Stimulated activated CD8-positive, alpha-beta memory T cell treated with anti-CD3 and anti-CD28 coated beads, Interleukin-4, amount 100 ng/mL, for 4 hours (primary cell): Measurements from ENCODE around the gene TLR5.

Experiments
- DNase-seq, 2 donors: peaks; one replicate each; pipeline ENCODE4 v3.0.0-alpha.2; 2020; ENCODE audit warnings: low read depth in 2 of 2, low spot score in 1 of 2

The TLR5 gene

DNA sequence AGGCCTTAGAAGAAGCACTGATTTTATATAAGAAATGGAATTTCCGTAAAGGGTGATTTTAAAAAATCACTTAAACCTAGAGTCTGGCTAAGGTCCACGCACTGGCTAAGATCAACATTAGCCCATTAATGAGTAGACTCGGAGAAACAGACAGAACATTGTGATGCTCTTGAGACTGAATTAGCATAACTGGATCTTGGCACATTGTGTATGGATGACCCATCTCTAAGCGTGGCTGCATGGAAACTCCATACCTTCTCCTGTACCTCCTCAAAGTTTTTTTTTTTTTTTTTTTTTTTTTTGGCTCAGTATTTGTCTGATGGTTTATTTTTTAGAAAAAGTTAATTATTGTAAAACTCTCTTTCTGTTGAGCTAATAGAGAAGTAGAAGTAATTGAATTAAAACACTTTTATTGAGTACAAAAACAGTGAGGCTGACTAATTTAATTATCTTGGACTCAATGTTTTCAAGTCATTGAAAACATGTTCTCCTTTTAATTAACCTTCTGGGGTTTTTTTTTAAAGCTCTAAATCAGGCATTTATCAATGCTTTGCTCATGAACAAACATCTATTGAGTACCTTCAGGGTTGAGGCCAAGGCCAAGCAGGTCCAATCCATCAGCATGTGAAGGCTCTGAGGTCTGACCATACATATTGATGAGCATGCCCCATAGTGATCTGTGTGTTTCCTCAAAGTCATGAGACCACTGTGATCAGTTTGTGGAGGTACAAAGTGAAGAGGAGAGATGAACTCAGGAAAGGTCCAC lies 74.0 kb downstream of the TLR5 start:
- DNase-seq, result no peak

- no peak for DNase-seq
Measured at GRCh38 chr1:223067914-223068313, 75.1 kb downstream of the TLR5 start.

- no peak for DNase-seq
Measured at GRCh38 chr1:223066415-223066814, 76.6 kb downstream of the TLR5 start.

DNA sequence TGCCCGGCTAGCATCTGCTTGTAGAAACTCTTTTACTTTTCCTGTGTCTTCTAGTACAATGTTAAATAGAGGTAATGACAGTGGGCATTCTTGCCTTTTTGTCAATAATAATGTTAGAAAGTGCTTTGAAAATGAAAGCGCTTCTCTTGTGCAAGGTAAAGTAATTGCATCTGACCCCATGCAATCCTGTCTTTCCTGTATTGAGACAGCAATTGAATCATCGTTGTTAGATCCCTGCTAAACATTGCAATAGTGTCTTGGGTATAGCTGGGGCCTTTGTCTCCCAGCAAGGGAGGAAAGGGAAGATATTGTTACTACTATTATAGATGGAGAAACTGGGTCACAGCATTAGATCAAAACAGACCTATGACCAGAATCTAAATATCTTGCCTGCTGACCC lies 80.9 kb downstream of the TLR5 start:
- no peak for DNase-seq

DNA sequence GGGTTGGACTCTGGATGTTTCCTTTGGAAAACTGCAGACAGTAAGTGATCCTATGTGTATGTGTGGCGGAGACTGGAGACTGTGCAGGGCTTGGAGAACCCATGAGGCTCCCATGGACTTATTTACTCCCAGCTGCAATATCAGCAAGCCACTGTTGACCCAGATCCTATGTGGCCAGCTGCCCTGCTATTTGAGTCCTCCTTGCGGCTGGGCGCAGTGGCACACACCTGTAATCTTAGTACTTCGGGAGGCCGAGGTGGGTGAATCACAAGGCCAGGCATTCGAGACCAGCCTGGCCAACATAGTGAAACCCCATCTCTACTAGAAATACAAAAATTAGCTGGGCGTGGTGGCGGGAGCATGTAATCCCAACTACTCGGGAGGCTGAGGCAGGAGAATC lies 83.5 kb downstream of the TLR5 start:
- no peak for DNase-seq
